Cerebellar nuclear complex (tissue), 1 donor: ENCODE results near the gene DNAAF2.
"Not testable (repeated sequence)": the region's sequence is repeated elsewhere in the genome, so short reads cannot be mapped to it uniquely, and the experiment has no call there.

Experiments used
- DNase-seq, 2 experiments: peaks; one replicate each; lab custom pipeline; 2025; lab: John Stamatoyannopoulos, UW

The DNAAF2 gene

DNA sequence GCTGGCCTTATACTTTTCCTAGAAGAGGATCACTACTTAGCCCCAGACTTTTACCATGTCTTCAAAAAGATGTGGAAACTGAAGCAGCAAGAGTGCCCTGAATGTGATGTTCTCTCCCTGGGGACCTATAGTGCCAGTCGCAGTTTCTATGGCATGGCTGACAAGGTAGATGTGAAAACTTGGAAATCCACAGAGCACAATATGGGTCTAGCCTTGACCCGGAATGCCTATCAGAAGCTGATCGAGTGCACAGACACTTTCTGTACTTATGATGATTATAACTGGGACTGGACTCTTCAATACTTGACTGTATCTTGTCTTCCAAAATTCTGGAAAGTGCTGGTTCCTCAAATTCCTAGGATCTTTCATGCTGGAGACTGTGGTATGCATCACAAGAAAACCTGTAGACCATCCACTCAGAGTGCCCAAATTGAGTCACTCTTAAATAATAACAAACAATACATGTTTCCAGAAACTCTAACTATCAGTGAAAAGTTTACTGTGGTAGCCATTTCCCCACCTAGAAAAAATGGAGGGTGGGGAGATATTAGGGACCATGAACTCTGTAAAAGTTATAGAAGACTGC lies 12.9 kb downstream of the DNAAF2 start:
- no peak for DNase-seq

DNA sequence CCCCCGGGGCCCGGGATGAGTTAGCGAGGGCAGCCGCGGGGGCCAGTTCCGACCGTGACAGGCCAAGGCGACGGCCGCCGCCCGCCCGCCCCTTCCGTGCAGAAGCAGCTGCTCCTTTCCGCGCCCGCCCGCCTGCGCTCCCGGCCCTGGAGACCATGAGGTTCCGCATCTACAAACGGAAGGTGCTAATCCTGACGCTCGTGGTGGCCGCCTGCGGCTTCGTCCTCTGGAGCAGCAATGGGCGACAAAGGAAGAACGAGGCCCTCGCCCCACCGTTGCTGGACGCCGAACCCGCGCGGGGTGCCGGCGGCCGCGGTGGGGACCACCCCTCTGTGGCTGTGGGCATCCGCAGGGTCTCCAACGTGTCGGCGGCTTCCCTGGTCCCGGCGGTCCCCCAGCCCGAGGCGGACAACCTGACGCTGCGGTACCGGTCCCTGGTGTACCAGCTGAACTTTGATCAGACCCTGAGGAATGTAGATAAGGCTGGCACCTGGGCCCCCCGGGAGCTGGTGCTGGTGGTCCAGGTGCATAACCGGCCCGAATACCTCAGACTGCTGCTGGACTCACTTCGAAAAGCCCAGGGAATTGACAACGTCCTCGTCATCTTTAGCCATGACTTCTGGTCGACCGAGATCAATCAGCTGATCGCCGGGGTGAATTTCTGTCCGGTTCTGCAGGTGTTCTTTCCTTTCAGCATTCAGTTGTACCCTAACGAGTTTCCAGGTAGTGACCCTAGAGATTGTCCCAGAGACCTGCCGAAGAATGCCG lies 13.7 kb downstream of the DNAAF2 start:
- DNase-seq, result no peak

DNA sequence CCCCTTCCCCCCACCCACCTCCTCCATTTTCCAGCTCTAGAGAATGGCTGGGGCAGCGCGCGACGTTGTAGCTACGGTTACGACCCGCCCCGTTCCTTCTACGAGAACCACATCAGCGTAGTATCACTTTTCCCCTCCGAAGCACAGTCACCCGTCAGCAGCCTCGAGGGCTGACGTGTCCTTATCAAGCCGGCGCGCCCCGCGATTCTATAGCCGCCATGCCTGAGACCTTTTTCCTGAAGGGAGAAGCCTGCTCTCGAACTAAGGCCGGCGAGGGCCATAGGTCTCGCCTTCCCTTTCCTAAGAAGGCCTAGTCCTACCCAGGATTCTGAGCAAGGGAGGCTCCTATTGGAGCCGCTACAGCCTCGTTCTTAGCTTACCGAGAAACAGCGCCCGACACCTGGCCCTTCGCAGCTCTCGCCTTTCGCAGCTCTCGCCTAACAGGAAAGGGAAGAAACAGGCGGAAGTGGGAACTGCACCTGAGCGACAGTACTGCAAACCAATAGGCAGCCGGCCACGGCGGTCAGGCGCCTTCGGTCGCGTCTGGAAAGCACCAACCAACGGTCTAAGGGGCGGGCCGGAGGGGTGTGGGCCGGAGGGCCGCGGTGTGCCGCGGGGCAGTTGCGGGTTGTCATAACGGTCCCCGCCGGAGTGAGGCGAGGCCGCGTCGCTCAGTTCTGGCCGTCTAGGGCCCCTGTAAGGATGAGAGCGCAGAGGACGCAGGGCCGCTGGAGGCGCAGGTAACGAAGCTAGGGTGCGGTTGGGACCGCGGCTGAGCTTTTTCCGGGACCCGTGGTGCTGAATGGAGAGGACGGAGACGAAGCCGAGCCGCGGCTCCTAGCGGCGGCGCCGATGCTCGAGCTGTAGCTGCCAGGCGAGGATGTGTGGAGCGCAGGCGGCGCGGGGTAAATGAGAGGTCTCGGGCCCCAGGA lies 14.6 kb downstream of the DNAAF2 start, which contains the start of the genes MGAT2 and RPL36AL:
TSS of gene MGAT2 (plus strand) at position 618 of the 932 bp plus-strand sequence. CDS start 470 bp downstream, outside the sequence.
TSS of gene RPL36AL (minus strand) at position 445 of the 932 bp plus-strand sequence. CDS start 1,522 bp downstream, outside the sequence.
- DNase-seq, result peak; percentile 83 to 86

DNA sequence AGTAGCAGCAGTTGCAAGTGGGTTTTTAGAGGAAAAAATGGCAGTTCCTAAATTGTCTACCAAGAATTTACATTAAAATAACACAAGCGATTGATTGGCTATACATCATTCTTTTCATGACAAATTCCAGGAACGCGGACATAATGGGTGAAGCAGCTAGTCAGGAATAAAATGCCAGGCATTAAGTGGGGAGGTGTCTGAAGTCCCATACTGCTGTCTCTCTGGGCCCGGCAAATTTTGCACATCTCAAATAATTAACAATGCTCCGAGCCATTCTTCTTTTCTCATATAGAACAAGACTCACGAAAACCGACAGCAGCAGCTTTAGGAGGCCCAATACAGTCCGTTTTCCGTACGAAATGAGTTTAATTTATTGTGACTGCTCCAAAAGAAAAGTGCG lies 15.3 kb downstream of the DNAAF2 start:
- DNase-seq, result no peak

DNA sequence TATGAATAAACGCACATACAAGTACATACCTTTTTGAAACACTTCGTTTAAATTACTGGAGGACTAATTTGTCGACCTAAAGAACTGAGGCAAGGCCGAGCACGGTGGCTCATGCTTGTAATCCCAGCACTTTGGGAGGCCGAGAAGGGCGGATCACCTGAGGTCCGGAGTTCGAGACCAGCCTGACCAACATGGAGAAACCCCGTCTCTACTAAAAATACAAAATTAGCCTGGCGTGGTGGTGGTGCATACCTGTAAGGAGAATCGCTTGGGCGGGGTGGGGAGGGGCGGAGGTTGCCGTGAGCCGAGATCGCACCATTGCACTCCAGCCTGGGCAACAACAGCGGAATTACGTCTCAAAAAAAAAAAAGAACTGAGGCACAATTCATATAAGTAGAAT lies 15.8 kb downstream of the DNAAF2 start:
- not testable (repeated sequence) for DNase-seq

DNA sequence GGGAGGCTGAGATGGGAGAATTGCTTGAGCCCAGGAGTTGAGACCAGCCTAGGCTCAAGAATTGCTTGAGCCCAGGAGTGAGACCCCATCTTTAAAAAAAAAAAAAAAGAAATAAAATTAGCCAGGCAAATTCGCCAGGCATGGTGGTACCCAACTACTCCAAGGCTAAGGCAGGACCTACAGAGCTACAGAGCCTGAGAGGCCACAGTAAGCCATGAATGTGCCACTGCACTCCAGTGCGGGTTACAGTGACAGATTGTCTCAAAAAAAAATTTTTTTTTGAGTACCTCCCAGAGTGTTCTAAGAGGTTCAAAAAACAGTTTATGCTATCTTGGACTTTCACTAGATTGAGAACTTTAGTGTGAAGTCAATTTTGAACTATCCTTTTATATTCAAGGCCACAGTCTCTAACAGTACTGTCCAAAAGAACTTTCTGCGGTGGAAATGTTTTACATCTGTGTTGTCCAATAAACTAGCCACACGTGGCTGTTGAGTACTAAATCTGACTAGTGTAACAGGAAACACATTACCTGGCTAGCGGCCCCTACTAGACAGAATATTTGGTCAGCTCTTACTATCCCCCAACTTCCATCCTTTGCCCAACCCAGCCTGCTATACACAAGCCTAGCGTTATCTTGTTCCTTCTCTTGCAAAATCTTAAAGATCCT lies 17.1 kb downstream of the DNAAF2 start:
- no peak for DNase-seq

DNA sequence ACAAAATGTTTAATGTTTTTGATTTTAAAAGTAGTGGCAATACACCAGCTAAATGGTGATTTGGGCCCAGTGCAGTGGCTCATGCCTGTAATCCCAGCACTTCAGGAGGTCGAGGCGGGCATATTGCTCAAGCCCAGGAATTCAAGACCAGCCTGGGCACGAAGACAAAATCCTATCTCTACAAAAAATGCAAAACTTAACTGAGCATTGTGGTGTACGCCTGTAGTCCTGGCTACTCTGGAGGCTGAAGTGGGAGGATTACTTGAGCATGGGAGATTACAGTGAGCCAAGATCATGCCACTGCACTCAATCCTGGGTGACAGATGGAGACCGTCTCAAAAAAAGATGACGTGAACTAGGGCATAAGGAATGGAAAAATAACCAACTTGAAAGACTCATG lies 19.3 kb downstream of the DNAAF2 start:
- no peak for DNase-seq

DNA sequence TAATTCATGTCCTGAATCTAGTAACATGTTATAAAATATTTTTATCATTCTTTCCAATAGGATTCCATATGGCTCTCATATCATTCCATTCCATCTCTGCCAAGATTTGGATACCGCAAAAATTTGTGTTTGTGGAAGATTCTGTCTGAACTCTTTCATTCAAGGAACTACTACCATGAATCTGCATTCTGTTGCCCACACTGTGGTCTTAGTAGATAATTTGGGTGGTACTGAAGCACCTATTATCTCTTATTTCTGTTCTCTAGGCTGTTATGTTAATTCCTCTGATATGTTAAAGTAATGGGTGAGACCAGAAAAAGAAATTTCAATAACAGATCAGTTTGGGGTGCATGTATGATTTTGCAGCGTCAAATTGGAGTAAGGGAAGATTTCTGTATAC lies 20.8 kb downstream of the DNAAF2 start:
- DNase-seq, result no peak

DNA sequence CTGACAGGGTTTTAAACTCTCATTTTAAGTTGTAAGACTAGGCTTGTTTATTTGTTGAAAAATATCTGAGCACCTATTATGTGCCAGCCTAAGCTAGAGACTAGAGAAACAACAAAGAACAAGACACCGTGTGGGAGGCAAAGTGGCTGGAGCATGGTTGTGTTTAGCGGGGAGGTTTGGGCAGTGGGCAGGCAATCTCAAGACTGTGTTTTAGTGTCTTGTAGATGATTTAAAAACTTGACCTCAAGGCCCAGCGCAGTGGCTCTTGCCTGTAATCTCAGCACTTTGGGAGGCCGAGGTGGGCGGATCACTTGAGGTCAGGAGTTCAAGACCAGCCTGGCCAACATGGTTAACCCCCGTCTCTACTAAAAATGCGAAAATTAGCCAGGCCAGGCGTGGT lies 22.4 kb downstream of the DNAAF2 start:
- DNase-seq, result no peak

DNA sequence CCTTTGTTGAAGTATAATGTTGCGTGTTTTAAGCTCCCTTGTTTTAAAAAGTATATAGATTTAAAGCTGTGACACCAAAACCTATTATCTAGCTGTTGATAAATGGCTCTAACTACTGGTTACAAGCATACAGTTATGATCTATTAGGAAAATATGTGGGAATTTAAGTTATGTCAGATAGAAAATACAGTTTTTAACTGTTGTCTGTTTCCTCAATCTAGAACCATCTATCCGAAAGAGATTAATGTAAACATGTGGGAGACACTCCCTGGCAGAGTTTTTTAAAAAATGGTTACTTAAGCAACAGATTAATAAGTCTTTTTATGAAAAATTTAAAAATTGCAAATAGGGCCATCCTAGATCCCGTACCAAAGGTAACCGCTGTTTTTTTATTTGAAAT lies 22.8 kb downstream of the DNAAF2 start:
- DNase-seq, result no peak

DNA sequence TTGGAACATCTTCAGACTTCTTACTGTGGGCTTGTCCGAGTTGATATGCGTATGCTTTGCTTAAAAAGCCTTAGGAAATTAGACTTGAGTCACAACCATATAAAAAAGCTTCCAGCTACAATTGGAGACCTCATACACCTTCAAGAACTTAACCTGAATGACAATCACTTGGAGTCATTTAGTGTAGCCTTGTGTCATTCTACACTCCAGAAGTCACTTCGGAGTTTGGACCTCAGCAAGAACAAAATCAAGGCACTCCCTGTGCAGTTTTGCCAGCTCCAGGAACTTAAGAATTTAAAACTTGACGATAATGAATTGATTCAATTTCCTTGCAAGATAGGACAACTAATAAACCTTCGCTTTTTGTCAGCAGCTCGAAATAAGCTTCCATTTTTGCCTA lies 27.5 kb downstream of the DNAAF2 start:
- no peak for DNase-seq

DNA sequence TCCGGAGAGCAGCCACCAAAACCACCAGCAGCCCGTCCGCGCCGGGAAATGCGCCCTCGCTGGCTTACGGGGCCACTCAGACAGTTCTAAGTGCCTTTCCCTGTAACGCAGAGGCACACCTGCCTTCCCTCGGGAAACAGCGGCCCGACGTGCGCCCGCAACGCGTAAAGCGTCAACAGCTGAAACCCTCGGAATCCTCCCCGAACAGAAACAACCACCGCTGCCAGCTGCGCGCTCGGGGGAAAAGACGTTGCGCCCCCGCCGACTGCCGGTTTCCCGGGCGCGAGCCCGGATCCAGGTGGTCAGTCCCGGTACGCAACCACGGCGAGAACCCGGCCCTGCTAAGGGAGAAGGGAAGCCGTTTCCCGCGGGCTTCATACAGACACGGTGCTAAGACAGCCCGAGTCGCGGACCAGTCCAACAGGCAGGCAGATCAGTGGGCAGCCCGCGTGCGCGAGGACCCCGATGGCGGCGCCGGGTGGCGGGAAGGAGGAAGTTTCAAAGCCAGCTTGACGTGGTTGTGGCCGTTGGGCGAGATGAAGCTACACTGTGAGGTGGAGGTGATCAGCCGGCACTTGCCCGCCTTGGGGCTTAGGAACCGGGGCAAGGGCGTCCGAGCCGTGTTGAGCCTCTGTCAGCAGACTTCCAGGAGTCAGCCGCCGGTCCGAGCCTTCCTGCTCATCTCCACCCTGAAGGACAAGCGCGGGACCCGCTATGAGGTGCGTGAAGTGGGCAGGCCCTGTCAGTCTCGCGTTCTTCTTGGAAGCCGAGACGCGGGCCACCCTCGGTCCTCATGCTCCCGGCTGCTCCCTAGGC lies 36.4 kb downstream of the DNAAF2 start, which contains the start of gene LRR1:
TSS of gene LRR1 (plus strand) at position 456 of the 816 bp plus-strand sequence. CDS start at position 537, 81 bp downstream.
- DNase-seq, result peak in 1 of 2 experiments; percentile 13

DNA sequence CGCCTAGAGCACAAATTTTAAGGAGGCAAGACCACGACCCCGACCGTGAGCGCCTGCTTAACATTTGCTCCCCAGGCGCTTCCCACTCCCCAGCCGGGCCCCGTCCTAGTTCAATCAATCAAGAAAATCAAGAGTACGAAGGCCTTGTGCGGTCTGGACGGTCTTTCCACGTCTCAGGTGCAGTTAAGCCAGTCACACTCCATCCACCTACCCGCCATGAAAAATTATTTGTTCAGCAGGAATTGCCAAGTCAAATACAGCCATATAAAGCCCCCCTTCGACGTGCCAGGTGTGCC lies 36.9 kb downstream of the DNAAF2 start:
- DNase-seq, result no peak

DNA sequence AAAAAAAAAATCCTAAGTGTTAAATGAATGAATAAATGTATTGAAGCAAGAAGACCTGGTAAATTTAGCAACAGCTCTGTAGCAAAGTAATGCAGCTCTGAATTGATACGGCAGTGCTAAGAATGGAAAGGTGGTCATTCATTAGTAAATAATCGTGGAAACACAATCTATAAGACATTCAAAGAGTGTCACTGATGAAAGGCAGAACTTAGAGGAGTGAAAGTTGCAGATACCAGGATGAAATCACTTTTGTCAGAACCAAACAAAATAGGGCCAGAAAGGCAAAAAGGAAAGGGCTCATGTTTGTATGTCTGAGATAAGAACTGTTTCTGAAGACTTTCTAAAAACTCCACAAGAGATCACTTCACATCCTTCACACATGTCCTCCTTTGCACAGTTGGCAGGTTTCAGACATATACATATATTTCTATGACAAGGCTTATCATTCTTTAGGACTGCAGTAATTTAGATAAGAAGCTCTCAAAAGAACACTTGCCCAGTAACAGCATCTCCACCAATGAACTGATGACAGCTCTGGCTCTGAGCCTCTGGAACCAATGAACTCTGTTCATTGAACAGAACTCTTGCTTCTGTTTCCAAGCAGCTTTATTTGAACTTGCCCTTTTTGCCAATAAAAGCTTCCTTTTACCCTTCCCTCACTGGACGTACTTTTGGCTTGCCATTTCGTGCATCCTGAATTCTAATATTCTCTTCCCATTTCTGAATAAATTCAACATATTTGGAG lies 40.5 kb downstream of the DNAAF2 start:
- no peak for DNase-seq

DNA sequence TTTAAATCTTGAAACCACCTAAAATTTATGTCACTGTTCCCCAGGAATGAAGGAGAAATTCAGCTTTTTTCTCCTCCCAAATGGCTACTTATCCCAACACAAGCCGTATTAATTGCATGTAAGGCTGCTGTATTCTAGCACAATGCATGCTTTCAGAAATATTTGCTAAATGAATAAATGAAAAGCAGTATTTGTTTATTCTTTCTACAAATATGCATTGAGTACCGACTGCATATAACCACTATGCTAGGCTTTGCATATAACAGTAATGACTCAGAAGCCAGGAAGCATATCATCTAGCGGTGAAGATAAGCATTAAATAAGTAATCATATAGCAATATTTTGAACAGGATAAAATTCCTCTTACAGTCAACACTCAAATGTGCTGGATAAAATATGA lies 42.0 kb downstream of the DNAAF2 start:
- no peak for DNase-seq

DNA sequence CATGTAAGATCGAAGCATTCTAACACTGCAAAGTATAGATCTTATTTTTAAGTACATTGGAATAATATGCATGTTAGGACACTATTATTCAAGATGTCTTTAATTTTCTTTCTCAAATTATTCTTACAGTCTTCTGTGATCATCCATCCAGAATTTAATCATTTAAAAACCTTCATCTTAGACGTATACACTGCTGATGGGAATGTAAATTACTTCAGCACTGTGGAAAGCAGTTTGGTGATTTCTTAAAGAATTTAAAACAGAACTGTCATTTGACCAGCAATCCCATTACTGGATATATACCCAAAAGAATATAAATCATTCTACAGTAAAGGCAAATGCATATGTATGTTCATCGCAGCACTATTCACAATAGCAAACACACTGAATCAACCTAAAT lies 45.7 kb downstream of the DNAAF2 start:
- no peak for DNase-seq

DNA sequence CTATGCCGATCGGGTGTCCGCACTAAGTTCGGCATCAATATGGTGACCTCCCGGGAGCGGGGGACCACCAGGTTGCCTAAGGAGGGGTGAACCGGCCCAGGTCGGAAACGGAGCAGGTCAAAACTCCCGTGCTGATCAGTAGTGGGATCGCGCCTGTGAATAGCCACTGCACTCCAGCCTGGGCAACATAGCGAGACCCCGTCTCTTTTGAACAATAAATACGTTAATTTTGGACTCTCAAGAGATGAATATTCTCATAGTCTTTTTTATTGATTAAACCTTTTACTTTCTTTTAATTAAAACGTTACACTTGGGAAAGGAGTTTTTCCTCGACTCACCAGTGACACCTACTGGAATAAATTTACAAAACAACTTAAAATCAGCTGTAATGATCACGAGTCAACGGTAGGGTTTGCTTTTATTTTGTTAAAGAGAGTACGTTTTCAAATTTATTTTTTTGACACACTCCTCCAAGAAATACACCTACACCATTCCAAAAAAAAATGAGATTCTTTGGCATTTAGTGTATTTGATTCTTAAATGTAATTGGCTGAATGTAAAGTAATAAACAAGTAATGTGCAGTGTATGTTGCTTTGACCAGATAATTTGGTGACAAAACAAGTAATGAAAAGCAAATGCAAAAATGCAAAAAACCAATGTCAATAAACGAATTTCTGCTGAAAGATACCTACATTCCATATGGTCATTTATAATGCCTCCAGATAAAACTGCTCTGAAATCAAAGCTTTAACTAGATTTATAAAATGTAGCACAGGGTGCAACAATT lies 48.2 kb downstream of the DNAAF2 start:
- peak in 1 of 2 experiments; percentile 11 for DNase-seq

DNA sequence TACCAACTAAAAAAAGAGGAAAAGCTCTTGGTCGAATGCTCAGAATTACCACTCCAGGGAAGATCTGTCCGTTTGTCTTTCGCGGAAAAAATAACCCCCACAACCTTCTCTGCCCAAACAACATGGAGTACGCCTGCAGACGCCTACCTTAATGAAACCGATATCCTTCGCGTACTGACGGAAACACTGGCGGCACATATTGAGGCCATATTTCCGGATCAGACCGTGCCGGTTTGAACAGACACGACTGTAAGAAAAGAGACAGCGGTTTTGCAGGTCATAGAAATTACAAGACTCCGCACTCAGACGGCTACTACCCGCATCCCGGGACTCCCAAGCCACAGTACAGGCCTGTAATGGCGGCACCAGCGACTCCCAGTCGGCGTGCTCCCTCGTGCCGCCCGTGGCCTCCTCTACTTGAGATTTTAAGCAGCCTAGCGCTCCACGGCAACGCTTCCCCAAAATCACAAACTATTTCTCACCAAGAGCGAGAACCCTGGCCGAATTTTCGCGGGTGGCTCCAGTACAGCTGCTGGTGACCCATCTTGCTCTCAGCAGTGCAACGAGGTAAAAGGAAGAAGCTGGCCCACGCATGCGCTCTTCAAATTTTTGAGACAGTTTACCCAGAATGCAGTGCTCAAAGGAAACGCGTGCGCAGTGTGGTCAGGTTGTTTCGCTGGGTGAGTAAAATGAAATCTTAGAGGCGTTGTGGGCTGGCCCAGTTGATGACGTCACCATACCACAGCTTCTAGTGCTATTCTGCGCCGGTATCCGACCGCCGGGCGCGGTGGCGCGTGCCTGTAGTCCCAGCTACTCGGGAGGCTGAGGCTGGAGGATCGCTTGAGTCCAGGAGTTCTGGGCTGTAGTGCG lies 49.0 kb downstream of the DNAAF2 start, which contains the start of gene RPS29:
TSS of gene RPS29 (minus strand) at position 578 of the 870 bp plus-strand sequence. CDS start at position 544, 34 bp downstream.
- DNase-seq, result peak; percentile 66 to 85
